ENCODE measurements around the gene SLMAP. TPM values are rescaled to one million over a fixed set of nuclear protein-coding genes. Genes with fewer than 3 reads are reported as not detected.

The SLMAP gene
- total RNA-seq, 4 donors from 2014 or later = 46.9 to 162 (median 67.9) TPM

DNA sequence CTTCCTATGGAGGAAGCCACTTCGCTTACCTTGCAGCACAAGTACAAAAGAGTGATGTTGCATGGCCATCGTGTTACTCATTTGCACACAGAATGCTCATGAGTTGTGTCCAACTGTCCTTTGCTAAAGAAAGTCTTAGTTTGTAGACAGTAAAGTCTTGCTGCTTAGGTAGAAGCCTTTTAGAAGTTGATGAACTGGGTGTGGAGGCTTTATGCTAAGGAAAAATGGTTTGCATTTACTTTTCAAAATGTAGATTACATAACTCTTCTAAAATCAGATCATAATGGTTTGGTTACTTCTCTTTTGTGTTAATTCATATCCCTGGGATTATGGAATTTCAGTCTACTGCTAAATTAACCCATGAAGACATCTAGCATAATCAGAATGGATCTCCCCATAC is 167.6 kb downstream of the SLMAP start:
- Histone ChIP-seq H3K9me3 (no peaks in the 10 kb centered on the region), H3K27me3 (no peaks in the 10 kb centered on the region), H3K4me1 (peaks cover 0 to 41% (median 0%) of the 10 kb centered on the region in 3 donors), H3K27ac (peak overlapping the region in 1 of 4 donors; percentile 19), H3K36me3 (peaks cover 0 to 97% (median 0%) of the 10 kb centered on the region in 3 donors), H3K4me3 (no peak overlapping the region)
- 72 to 80% methylated on average over 2 of the region's 2 CpGs for WGBS, 2 donors
- DNase-seq = no peak
- no peak for TF ChIP-seq POLR2A (IDR thresholded peaks at IDR 0.05)
- TF ChIP-seq, protein P1, sequence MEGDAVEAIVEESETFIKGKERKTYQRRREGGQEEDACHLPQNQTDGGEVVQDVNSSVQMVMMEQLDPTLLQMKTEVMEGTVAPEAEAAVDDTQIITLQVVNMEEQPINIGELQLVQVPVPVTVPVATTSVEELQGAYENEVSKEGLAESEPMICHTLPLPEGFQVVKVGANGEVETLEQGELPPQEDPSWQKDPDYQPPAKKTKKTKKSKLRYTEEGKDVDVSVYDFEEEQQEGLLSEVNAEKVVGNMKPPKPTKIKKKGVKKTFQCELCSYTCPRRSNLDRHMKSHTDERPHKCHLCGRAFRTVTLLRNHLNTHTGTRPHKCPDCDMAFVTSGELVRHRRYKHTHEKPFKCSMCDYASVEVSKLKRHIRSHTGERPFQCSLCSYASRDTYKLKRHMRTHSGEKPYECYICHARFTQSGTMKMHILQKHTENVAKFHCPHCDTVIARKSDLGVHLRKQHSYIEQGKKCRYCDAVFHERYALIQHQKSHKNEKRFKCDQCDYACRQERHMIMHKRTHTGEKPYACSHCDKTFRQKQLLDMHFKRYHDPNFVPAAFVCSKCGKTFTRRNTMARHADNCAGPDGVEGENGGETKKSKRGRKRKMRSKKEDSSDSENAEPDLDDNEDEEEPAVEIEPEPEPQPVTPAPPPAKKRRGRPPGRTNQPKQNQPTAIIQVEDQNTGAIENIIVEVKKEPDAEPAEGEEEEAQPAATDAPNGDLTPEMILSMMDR (IDR thresholded peaks at IDR 0.05) = no peak
- intact Hi-C loops (cut with DNase I) = no loop called here

DNA sequence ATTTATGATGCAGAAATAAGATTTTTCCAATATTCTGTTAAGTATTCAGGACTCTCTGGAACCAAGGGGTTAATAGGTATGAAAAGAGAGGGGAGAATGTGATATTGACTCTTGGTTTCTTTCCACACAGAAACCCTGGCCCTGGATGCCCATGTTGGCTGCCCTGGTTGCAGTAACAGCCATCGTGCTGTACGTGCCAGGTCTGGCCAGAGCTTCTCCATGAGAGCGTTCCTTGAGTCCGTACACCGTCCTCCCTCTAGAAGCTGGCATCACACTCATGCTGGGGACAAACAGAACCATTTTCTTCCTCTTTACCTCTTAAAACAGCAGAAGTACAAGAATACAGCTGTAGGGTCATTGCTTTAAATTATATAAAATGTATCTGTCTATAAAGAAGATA is 171.1 kb downstream of the SLMAP start:
- no peak for DNase-seq
- 77 to 88% methylated on average over 5 of the region's 5 CpGs for WGBS, 2 donors
- Histone ChIP-seq H3K9me3 (no peaks in the 10 kb centered on the region), H3K27me3 (no peaks in the 10 kb centered on the region), H3K36me3 (peaks cover 0 to 94% (median 0%) of the 10 kb centered on the region in 3 donors), H3K27ac (no peak overlapping the region), H3K4me3 (no peak overlapping the region), H3K4me1 (peaks cover 0 to 32% (median 0%) of the 10 kb centered on the region in 3 donors)
- intact Hi-C loops (cut with DNase I) = no loop called here
- TF ChIP-seq, protein P1 (IDR thresholded peaks at IDR 0.05) = no peak
- TF ChIP-seq POLR2A (IDR thresholded peaks at IDR 0.05) = no peak

DNA sequence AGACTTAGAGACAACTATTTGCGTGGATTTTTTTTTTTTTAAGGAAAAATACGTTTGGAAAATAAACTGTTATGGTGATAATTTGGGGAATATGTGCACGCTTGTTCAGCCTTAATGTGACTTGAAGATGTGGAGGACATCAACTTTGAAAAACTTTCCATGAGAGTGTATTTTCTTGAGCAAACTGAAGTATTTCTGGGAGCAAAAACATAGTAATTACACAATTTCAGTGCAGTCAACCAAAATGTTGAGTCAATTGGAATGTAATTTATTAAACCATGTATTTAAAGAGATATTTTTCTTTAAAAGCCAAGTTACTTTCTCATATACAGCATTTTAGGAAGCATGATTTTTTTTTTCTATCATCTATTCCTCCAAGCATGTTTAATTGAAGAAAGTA is 171.8 kb downstream of the SLMAP start:
- 77 to 79% methylated on average over 3 of the region's 3 CpGs for WGBS, 2 donors
- intact Hi-C loops (cut with DNase I) = no loop called here
- TF ChIP-seq POLR2A (IDR thresholded peaks at IDR 0.05) = no peak
- TF ChIP-seq, protein P1 (IDR thresholded peaks at IDR 0.05) = no peak

DNA sequence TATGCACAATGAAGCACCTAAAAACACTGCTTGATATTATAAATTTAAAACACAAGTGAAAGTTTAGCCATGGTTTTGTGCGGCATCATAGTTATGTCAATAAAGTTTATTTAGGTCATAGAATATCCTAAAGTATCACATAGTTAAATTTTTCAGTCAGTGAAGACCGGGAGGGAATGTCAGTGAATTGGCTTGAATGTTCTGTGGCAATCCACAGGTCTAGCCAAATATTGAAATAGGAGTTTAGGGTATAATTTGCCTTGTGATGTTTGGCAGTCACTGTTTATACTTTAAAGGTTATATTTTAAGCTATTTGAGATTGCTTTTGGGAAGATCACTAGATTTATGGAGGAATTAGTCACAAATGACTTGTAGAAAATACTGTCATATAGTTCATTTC is 172.4 kb downstream of the SLMAP start:
- intact Hi-C loops (cut with DNase I) = no loop called here
- H3K27ac ChIP-seq = no peak overlapping the region
- TF ChIP-seq, protein P1 (IDR thresholded peaks at IDR 0.05) = no peak
- no peak for TF ChIP-seq POLR2A (IDR thresholded peaks at IDR 0.05)
- H3K4me1 ChIP-seq = peaks cover 0 to 20% (median 0%) of the 10 kb centered on the region in 3 donors
- H3K36me3 ChIP-seq = peaks cover 0 to 90% (median 5%) of the 10 kb centered on the region in 3 donors
- no peak for DNase-seq
- H3K27me3 ChIP-seq = no peaks in the 10 kb centered on the region
- no peak overlapping the region for H3K4me3 ChIP-seq
- 82 to 84% methylated on average over 2 of the region's 2 CpGs for WGBS, 2 donors
- H3K9me3 ChIP-seq = no peaks in the 10 kb centered on the region

More for the DNA sequence above, 171.8 kb downstream of the SLMAP start:
- H3K27ac ChIP-seq = no peak overlapping the region
- H3K4me3 ChIP-seq = no peak overlapping the region
- no peak for DNase-seq
- no peaks in the 10 kb centered on the region for H3K9me3 ChIP-seq
- H3K4me1 ChIP-seq = peaks cover 0 to 26% (median 0%) of the 10 kb centered on the region in 3 donors
- no peaks in the 10 kb centered on the region for H3K27me3 ChIP-seq
- H3K36me3 ChIP-seq = peaks cover 0 to 94% (median 4%) of the 10 kb centered on the region in 3 donors

DNA sequence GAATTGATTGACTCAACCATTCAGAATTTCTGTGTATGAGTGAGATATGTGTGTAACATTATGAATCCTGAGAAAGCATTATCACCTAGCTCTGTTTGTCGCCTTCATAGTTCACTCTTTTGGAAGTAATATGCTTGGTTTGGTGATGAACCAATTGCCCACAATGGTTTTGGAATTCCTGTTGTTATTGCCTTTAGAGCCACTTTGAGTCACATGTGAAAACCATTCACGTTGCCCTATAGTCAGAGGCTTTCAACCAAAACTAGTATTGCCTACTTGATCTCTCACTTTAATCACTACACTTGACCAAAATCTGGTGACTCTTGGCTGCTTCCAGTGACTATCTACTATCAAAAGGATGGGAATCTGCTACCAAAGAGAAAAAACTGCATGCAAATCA is 173.9 kb downstream of the SLMAP start:
- Histone ChIP-seq H3K27me3 (no peaks in the 10 kb centered on the region), H3K36me3 (peaks cover 0 to 78% (median 5%) of the 10 kb centered on the region in 3 donors), H3K27ac (no peak overlapping the region), H3K4me3 (no peak overlapping the region), H3K4me1 (peaks cover 0 to 10% (median 0%) of the 10 kb centered on the region in 3 donors), H3K9me3 (no peaks in the 10 kb centered on the region)
- intact Hi-C loops (cut with DNase I) = no loop called here
- WGBS, 2 donors = 62 to 83% methylated on average over 2 of the region's 2 CpGs
- TF ChIP-seq POLR2A (IDR thresholded peaks at IDR 0.05) = no peak
- TF ChIP-seq, protein P1 (IDR thresholded peaks at IDR 0.05) = no peak
- no peak for DNase-seq
